Sigmoid colon (tissue), 7 donors: ENCODE results near the gene SREBF1. TPM values are rescaled to one million over a fixed set of nuclear protein-coding genes. Genes with fewer than 3 reads are reported as not detected.

Experiments used
- DNase-seq: peaks from one replicate; pipeline ENCODE4 v3.0.0-alpha.2; 2019
- H3K27ac ChIP-seq, 4 donors: fragments of 200-600 bp; sonication (generic); one replicate each; pipeline ENCODE4 v1.5.1; 2016 to 2019; ENCODE audit warnings: mild to moderate bottlenecking in 1 of 4
- H3K27me3 ChIP-seq, 3 donors: fragments of 200-600 bp; sonication (generic); one replicate each; pipeline ENCODE4 v1.5.1; 2019; ENCODE audit warnings: mild to moderate bottlenecking in 1 of 3
- H3K36me3 ChIP-seq, 4 donors: fragments of 200-600 bp; sonication (generic); one replicate each; pipeline ENCODE4 v1.5.1; 2016 to 2019
- H3K4me1 ChIP-seq, 4 donors: fragments of 200-600 bp; sonication (generic); one replicate each; pipeline ENCODE4 v1.5.1; 2017 to 2019
- H3K4me3 ChIP-seq, 4 donors: fragments of 200-600 bp; sonication (generic); one replicate each; pipeline ENCODE4 v1.5.1; 2017 to 2019; ENCODE audit warnings: mild to moderate bottlenecking in 2 of 4, moderate library complexity in 1 of 4
- H3K9me3 ChIP-seq, 4 donors: fragments of 200-600 bp in 3 of 4; sonication (generic) in 3 of 4; one replicate each; pipeline versions ENCODE4 v1.5.1 to v1.6.1; 2013 to 2019
- CTCF ChIP-seq, 4 experiments: fragments of 450-650 bp in 3 of 4; fragments of 200-600 bp in 1 of 4; IDR thresholded peaks; one replicate each; pipeline ENCODE4 v1.5.1; 2016 to 2019; ENCODE audit warnings: antibody characterized with exemption in 4 of 4, mild to moderate bottlenecking in 3 of 4, moderate library complexity in 2 of 4
- EP300 ChIP-seq, 4 donors: sonication (generic); formaldehyde crosslinking; IDR thresholded peaks; one replicate each; pipeline ENCODE4 v1.6.1; 2017; ENCODE audit warnings: antibody characterized with exemption in 4 of 4
- POLR2A ChIP-seq, 2 donors: fragments of 450-650 bp; IDR thresholded peaks; one replicate each; pipeline ENCODE4 v1.6.1; 2016; ENCODE audit warnings: antibody characterized with exemption in 2 of 2, mild to moderate bottlenecking in 2 of 2, moderate library complexity in 2 of 2
- POLR2AphosphoS5 ChIP-seq, 4 donors: sonication (generic); formaldehyde crosslinking; IDR thresholded peaks; one replicate each; pipeline ENCODE4 v1.6.1; 2017; ENCODE audit warnings: antibody characterized with exemption in 4 of 4
- WGBS, 2 donors: extraction: QIAGEN DNeasy Blood & Tissue Kit; methylation state at CpG; one replicate each; pipeline ENCODE4 v1.1.7; 2013; 5-methylcytosine and 5-hydroxymethylcytosine counted together
- intact Hi-C: fragments of 100-400 bp; cut with DNase I; formaldehyde crosslinking; loops from one replicate; pipeline ENCODE4 v1.15.1; 2023
- polyA plus RNA-seq, 3 donors: library from polyadenylated mRNA; stranded (reverse); fragments of 200-250 nt; gene quantifications; one replicate each; pipeline ENCODE4 v1.2.3, GENCODE V29; 2013
- total RNA-seq, 4 donors: library from RNA; depleted of rRNA; stranded (reverse); fragments of >200 nt; gene quantifications; one replicate each; pipeline ENCODE4 v1.1.0, GENCODE V29; 2016
- donor health status: healthy with polysubstance abuse.
- donor health status: Bipolar disorder and iron deficiency.
- donor health status: healthy.

SREBF1 gene
- total and polyA plus RNA-seq, 7 donors, result 10.2 to 172 (median 38.6) TPM

GRCh38 chr17:17819561-17819995, 17.2 kb downstream of the SREBF1 start:
- Histone ChIP-seq H3K9me3 (no peaks in the 10 kb centered on the region), H3K4me1 (peaks cover 0 to 80% (median 76%) of the 10 kb centered on the region in 4 donors), H3K27me3 (no peaks in the 10 kb centered on the region), H3K36me3 (peaks cover 17 to 51% (median 33%) of the 10 kb centered on the region in 4 donors), H3K27ac (peak overlapping the region in 3 of 4 donors; percentile 48 to 86 (median 83)), H3K4me3 (no peak overlapping the region)
- 50 to 62% methylated on average over 12 of the region's 12 CpGs for WGBS, 2 donors
- DNase-seq, result peak; percentile 92
- intact Hi-C loops, result no loop called here
- no peak for TF ChIP-seq CTCF (IDR thresholded peaks at IDR 0.05)
- TF ChIP-seq POLR2AphosphoS5 (IDR thresholded peaks at IDR 0.05), result peak in 1 of 4 donors; percentile 31
- no peak for TF ChIP-seq POLR2A (IDR thresholded peaks at IDR 0.05)
- TF ChIP-seq EP300 (IDR thresholded peaks at IDR 0.05), result peak in 1 of 4 donors; percentile 13

- Histone ChIP-seq H3K27ac (peak overlapping the region in 3 of 4 donors; percentile 48 to 86 (median 83)), H3K4me3 (no peak overlapping the region), H3K36me3 (peaks cover 21 to 56% (median 38%) of the 10 kb centered on the region in 4 donors), H3K9me3 (no peaks in the 10 kb centered on the region), H3K27me3 (no peaks in the 10 kb centered on the region), H3K4me1 (peaks cover 0 to 77% (median 74%) of the 10 kb centered on the region in 4 donors)
- intact Hi-C loops, result no loop called here
- no peak for DNase-seq
- 79 to 90% methylated on average over 12 of the region's 12 CpGs for WGBS, 2 donors
- TF ChIP-seq POLR2A (IDR thresholded peaks at IDR 0.05), result no peak
- no peak for TF ChIP-seq EP300 (IDR thresholded peaks at IDR 0.05)
- TF ChIP-seq POLR2AphosphoS5 (IDR thresholded peaks at IDR 0.05), result no peak
- TF ChIP-seq CTCF (IDR thresholded peaks at IDR 0.05), result no peak
Observed at GRCh38 chr17:17819111-17819510, 17.7 kb downstream of the SREBF1 start.

GRCh38 chr17:17818088-17818526, 18.7 kb downstream of the SREBF1 start:
- no peaks in the 10 kb centered on the region for H3K9me3 ChIP-seq
- H3K27ac ChIP-seq, result peak overlapping the region in 2 of 4 donors; percentile 8 to 61
- no peaks in the 10 kb centered on the region for H3K27me3 ChIP-seq
- H3K4me1 ChIP-seq, result peaks cover 0 to 70% (median 69%) of the 10 kb centered on the region in 4 donors
- H3K36me3 ChIP-seq, result peaks cover 25 to 66% (median 48%) of the 10 kb centered on the region in 4 donors
- TF ChIP-seq EP300 (IDR thresholded peaks at IDR 0.05) (no peak), POLR2AphosphoS5 (IDR thresholded peaks at IDR 0.05) (peak in 1 of 4 donors; percentile 8)
- DNase-seq, result no peak
- H3K4me3 ChIP-seq, result no peak overlapping the region
- 29 to 72% methylated on average over 10 of the region's 10 CpGs for WGBS, 2 donors
- intact Hi-C loops, result no loop called here

- 85 to 91% methylated on average over 10 of the region's 10 CpGs for WGBS, 2 donors
- Histone ChIP-seq H3K36me3 (peaks cover 25 to 72% (median 51%) of the 10 kb centered on the region in 4 donors), H3K27ac (peak overlapping the region in 3 of 4 donors; percentile 8 to 61 (median 18)), H3K27me3 (no peaks in the 10 kb centered on the region), H3K4me1 (peaks cover 0 to 70% (median 67%) of the 10 kb centered on the region in 4 donors), H3K4me3 (no peak overlapping the region), H3K9me3 (no peaks in the 10 kb centered on the region)
- DNase-seq, result no peak
- TF ChIP-seq POLR2A (IDR thresholded peaks at IDR 0.05), result no peak
- no peak for TF ChIP-seq POLR2AphosphoS5 (IDR thresholded peaks at IDR 0.05)
- TF ChIP-seq CTCF (IDR thresholded peaks at IDR 0.05), result no peak
- TF ChIP-seq EP300 (IDR thresholded peaks at IDR 0.05), result no peak
- intact Hi-C loops, result no loop called here
Observed at GRCh38 chr17:17817552-17817947, 19.2 kb downstream of the SREBF1 start.

GRCh38 chr17:17816831-17817551, 19.8 kb downstream of the SREBF1 start:
- peaks cover 0 to 70% (median 67%) of the 10 kb centered on the region in 4 donors for H3K4me1 ChIP-seq
- H3K27me3 ChIP-seq, result no peaks in the 10 kb centered on the region
- H3K36me3 ChIP-seq, result peaks cover 25 to 74% (median 52%) of the 10 kb centered on the region in 4 donors
- intact Hi-C loops, result no loop called here
- H3K4me3 ChIP-seq, result no peak overlapping the region
- peak overlapping the region in 3 of 4 donors; percentile 8 to 61 (median 18) for H3K27ac ChIP-seq
- TF ChIP-seq POLR2AphosphoS5 (IDR thresholded peaks at IDR 0.05) (no peak), CTCF (IDR thresholded peaks at IDR 0.05) (no peak), EP300 (IDR thresholded peaks at IDR 0.05) (no peak), POLR2A (IDR thresholded peaks at IDR 0.05) (no peak)
- H3K9me3 ChIP-seq, result no peaks in the 10 kb centered on the region
- DNase-seq, result no peak
- WGBS, 2 donors, result 90 to 93% methylated on average over 24 of the region's 24 CpGs
